Choroid plexus epithelial cell (primary cell): ENCODE results near the gene CABP5.

Experiments used
- DNase-seq: peaks from one replicate; pipeline ENCODE4 v3.0.0-alpha.2; 2010; ENCODE audit warnings: low read depth
- H3K4me3 ChIP-seq: 2 replicates; pipeline ENCODE4 v1.5.1; 2011; ENCODE audit warnings: low read depth, mild to moderate bottlenecking, control low read depth, low read length, moderate library complexity
- CTCF ChIP-seq: conservative IDR thresholded peaks from 2 replicates; pipeline ENCODE4 v1.5.1; 2011; ENCODE audit warnings: low read depth, mild to moderate bottlenecking, control low read depth, inconsistent platforms, low read length, moderate library complexity

The CABP5 gene

GRCh38 chr19:48051335-48052033, 7.6 kb upstream of the CABP5 start:
- H3K4me3 ChIP-seq = no peak overlapping the region
- DNase-seq = no peak
- no peak for TF ChIP-seq CTCF

GRCh38 chr19:48044561-48044960, 682 bp upstream of the CABP5 start:
- no peak for TF ChIP-seq CTCF
- DNase-seq = no peak
- no peak overlapping the region for H3K4me3 ChIP-seq

- no peak overlapping the region for H3K4me3 ChIP-seq
- DNase-seq = no peak
- TF ChIP-seq CTCF = no peak
Observed at GRCh38 chr19:48041877-48042580, 1.9 kb downstream of the CABP5 start.

- TF ChIP-seq CTCF = no peak
- no peak overlapping the region for H3K4me3 ChIP-seq
- no peak for DNase-seq
Observed at GRCh38 chr19:48036765-48037164, 7.1 kb downstream of the CABP5 start.

- no peak for DNase-seq
- H3K4me3 ChIP-seq = no peak overlapping the region
- no peak for TF ChIP-seq CTCF
Observed at GRCh38 chr19:48033604-48034003, 10.3 kb downstream of the CABP5 start.

- DNase-seq = no peak
- no peak for TF ChIP-seq CTCF
- H3K4me3 ChIP-seq = no peak overlapping the region
Observed at GRCh38 chr19:48030073-48030472, 13.8 kb downstream of the CABP5 start.

GRCh38 chr19:48029431-48029830, 14.4 kb downstream of the CABP5 start:
- no peak overlapping the region for H3K4me3 ChIP-seq
- no peak for TF ChIP-seq CTCF
- no peak for DNase-seq
